Measurements from ENCODE around the gene SPDYE3. TPM values are rescaled to one million over a fixed set of nuclear protein-coding genes. Genes with fewer than 3 reads are reported as not detected.
A peak's percentile ranks its signal among the peaks of the same experiment; 100 is the strongest.
"Not testable (repeated sequence)": the region's sequence is repeated elsewhere in the genome, so short reads cannot be mapped to it uniquely, and the experiment has no call there.

SPDYE3 gene
- 1 to 10 TPM; 6.7 to 8.1 (median 6.8) TPM for polyA plus RNA-seq (ENCODE audit: insufficient read length in 3 of 3)

DNA sequence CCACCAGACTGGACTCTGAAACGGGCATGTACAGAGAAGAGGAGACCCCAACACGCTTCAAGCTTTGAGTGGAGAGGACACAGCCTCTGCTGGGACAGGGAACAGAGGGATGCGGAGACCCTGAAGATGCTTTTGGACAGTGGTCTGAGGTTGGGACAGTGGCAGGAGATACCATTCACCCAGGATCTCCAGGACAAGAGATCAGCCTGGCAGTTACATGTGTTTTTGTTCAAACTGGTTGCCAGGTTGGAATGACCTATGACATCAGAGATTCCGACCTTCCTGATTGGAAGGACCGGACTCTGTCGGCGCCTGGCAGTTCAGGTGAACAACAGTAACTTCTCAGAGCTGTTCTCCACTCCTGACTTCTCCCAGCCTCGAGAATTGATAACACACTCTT lies at the start of gene SPDYE3:
SPDYE3 (plus strand) TSS at position 301 of the 400 bp plus-strand sequence. CDS start 184 bp downstream, outside the sequence.
- not testable (repeated sequence) for DNase-seq (ENCODE audit: low read depth in 3 of 3, low spot score in 2 of 3)

- DNase-seq (ENCODE audit: low read depth in 3 of 3, low spot score in 2 of 3), result not testable (repeated sequence)
Measured at GRCh38 chr7:100259984-100260383, 47.5 kb upstream of the SPDYE3 start.

- not testable (repeated sequence) for DNase-seq (ENCODE audit: low read depth in 3 of 3, low spot score in 2 of 3)
Measured at GRCh38 chr7:100262896-100263295, 44.6 kb upstream of the SPDYE3 start.

GRCh38 chr7:100264223-100264622 lies 43.3 kb upstream of the SPDYE3 start:
- DNase-seq (ENCODE audit: low read depth in 3 of 3, low spot score in 2 of 3), result not testable (repeated sequence)

DNA sequence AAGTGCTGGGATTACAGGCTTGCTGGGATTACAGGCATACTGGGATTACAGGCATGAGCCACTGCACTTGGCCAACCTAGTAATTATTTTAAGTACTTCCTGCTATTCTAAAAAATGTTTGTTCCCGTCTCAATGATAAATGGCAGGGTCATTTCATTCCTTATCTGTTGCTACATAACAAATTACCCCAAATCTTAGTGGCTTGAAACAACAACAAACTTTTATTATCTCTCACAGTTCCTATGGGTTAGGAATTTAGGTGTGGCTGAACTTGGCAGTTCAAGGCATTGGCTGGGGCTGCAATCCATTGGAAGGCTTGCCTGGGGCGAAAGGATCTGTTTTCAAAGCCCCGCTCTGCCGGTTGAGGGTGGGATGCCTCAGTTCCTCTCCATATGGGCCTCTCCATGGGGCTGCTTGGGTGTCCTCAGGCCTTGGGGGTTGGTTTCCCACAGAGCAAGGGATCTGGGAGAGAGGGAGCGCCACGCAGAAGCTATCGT lies 42.8 kb upstream of the SPDYE3 start:
- DNase-seq (ENCODE audit: low read depth in 3 of 3, low spot score in 2 of 3), result not testable (repeated sequence)

DNA sequence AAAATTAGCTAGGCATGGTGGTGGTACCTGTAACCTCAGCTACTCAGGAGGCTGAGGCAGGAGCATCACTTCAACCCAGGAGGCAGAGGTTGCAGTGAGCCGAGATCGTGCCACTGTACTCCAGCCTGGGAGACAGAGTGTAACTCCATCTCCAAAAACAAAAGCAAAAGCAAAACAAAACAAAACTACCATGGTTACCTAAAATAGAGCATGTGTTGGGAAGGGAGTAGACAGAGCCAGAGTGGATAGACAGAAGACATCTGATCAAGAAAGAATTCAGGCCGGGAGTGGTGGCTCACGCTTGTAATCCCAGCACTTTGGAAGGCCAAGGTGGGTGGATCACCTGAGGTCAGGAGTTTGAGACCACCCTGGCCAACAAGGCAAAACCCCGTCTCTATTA lies 41.7 kb upstream of the SPDYE3 start:
- not testable (repeated sequence) for DNase-seq (ENCODE audit: low read depth in 3 of 3, low spot score in 2 of 3)

GRCh38 chr7:100266576-100267354 lies 40.7 kb upstream of the SPDYE3 start:
- DNase-seq (ENCODE audit: low read depth in 3 of 3, low spot score in 2 of 3), result no peak

DNA sequence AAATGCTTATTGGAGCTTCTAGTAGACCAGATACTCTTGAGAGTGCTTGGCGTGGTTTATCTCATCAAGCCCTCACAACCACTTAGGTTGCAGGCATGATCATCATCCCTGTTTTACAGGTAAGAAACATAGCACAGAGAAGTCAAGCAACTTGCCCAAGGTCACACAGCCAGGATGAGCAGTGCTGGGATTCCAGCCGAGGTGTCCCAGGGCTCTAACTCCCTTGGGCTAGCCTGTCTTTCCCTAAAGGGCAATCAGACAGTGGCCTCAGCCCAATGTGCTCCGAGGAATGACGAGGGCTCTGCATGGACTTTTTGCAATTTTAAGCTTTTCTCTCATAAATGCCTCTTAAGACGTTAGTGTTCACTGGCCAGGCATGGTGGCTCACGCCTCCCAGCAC lies 39.9 kb upstream of the SPDYE3 start:
- DNase-seq (ENCODE audit: low read depth in 3 of 3, low spot score in 2 of 3), result no peak

DNA sequence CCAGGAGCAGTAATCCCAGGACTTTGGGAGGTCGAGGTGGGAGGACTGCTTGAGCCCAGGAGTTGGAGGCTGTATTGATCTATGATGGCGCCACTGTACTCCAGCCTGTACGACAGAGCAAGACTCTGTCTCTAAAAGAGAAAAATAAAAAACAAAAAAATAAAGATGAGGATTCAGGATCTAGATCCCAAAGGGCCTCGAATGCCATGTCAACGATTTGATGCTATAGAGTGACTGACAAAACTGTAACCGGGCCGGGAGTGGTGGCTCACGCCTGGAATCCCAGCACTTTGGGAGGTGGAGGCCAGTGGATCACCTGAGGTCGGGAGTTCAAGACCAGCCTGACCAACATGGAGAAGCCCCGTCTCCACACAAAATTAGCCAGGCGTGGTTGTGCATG lies 38.6 kb upstream of the SPDYE3 start:
- not testable (repeated sequence) for DNase-seq (ENCODE audit: low read depth in 3 of 3, low spot score in 2 of 3)

DNA sequence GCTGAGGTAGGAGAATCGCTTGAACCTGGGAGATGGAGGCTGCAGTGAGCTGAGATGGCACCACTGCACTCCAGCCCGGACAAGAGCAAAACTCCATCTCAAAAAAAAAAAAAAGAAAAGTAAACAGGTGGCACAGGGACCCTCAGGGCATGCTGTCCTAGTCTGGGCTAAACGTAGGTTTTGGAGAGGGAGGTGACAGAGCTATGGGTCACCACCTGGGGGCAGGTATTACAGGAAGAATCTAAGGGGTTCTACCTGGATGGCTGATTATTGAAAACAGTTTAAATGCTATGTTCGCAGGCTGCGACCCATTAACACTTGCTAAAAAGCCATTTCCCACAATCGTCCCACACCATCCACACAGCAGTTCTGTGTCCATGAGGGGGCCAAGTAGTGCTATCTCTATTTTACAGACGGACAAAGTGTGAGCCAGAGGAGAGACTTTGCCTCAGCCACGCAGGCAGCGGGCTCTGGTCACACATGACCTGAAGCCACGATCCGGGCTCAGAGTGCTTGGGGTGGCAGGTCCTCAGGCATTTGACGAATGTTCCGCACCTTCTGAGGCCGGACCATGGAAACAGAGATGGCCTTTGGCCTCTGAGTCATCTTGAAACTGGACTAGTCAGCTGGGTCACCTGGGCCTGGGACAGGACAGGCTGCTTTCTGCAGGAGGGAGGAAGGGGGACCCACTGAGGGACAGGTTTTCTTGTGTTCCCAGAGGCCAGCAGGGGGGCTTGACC lies 38.0 kb upstream of the SPDYE3 start:
- not testable (repeated sequence) for DNase-seq (ENCODE audit: low read depth in 3 of 3, low spot score in 2 of 3)

DNA sequence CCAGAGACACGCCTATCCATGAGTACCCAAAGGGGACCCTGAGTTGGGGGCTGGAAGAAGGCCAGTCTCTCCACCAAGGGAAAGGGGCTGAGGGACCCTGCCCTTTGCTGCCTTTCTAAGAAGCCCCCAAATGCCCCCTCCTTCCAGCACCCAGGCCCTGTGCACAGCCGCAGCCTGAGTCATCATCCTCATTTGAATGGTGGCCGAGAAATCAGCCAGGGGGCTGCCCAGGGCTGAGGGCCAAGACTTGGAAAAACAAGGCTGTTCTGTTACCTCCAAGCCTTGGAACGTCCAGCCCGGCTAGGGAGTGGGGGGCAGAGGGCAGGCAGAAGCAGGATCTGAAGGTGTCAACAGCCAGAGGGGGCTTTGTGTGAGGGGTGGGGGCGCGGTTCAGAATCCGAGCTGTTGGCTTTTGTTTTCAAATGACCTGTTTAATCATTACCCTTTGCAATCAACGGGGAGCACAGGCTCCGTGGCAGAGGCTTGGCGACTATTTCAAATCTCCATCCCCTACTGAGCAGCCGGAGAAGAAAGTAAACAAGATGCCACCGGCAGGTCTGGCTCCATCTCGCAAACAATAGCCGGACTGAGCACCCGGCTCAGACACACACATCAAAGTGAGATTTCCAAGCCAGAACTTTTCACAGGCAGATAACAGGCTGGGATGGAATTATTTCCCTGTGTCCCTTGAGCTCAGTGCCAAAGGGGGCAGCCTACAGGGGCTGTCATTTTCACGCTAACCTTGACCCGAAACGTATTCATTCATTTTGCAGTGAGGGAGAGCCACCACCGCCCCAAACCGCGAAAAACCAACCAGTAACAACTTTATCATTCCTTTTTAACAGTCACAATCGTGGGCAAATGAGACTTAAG lies 37.2 kb upstream of the SPDYE3 start:
- not testable (repeated sequence) for DNase-seq (ENCODE audit: low read depth in 3 of 3, low spot score in 2 of 3)

- not testable (repeated sequence) for DNase-seq (ENCODE audit: low read depth in 3 of 3, low spot score in 2 of 3)
Measured at GRCh38 chr7:100270941-100271593, 36.4 kb upstream of the SPDYE3 start.

DNA sequence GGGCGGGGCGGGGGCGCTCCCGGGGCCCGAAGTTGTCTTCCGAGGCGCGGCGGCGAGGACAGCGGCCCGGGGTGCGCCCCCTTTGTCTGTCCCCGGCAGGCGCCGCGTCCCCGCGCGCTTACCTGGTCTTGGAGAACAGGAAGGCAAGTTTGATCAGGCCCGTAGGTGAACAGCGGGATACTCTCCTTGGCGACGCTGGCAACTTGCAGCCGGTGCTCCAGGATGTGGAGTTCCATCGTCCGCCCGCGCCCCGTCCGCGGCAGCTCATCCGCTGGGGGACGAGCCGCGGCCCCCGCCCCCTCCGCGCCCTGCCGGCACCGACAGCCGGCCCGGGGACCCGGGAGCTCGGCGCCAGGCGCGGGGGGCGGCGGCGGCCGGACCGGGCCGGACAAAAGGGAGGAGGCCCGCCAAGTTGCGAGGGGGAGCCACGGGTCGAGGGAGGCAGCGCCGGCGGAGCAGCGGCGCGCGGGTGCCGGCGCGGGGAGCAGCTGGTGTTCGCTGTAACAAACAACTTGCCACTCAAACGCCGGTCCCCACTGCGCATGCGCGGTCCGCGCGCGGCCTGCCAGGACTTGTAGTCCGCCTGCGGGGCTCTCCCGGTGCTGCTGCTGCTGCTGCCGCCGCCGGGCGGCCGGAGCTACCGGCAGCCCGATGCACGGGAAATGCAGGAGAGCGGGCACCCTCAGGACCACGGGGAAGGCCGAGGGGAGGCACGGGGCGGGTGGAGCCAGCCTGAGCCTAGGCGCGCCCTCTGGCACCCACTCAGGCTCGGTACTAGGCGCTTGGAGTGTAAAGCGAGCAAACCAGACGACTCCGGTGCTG lies 35.6 kb upstream of the SPDYE3 start:
- DNase-seq (ENCODE audit: low read depth in 3 of 3, low spot score in 2 of 3), result peak; percentile 80 to 92 (median 88)

GRCh38 chr7:100272538-100272902 lies 35.0 kb upstream of the SPDYE3 start:
- not testable (repeated sequence) for DNase-seq (ENCODE audit: low read depth in 3 of 3, low spot score in 2 of 3)

DNA sequence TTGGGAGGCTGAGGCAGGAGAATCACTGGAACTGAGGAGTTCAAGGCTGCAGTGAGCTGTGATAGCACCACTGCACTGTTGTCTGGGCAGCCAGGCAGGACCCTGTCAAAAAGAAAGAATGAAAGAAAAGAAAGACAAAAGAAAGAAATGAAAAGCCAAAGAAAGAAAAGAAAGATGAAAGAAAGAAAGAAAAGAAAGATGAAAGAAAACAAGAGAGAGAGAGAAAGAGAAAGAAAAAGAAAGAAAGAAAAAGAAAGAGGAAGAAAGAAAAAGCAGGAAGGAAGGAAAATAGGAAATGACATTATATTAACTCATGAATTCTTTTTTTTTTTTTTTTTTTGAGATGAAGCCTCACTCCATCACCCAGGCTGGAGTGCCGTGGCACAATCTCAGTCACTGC lies 32.4 kb upstream of the SPDYE3 start:
- DNase-seq (ENCODE audit: low read depth in 3 of 3, low spot score in 2 of 3), result no peak

GRCh38 chr7:100276126-100276525 lies 31.4 kb upstream of the SPDYE3 start:
- not testable (repeated sequence) for DNase-seq (ENCODE audit: low read depth in 3 of 3, low spot score in 2 of 3)

- DNase-seq (ENCODE audit: low read depth in 3 of 3, low spot score in 2 of 3), result not testable (repeated sequence)
Measured at GRCh38 chr7:100282069-100282608, 25.4 kb upstream of the SPDYE3 start.

DNA sequence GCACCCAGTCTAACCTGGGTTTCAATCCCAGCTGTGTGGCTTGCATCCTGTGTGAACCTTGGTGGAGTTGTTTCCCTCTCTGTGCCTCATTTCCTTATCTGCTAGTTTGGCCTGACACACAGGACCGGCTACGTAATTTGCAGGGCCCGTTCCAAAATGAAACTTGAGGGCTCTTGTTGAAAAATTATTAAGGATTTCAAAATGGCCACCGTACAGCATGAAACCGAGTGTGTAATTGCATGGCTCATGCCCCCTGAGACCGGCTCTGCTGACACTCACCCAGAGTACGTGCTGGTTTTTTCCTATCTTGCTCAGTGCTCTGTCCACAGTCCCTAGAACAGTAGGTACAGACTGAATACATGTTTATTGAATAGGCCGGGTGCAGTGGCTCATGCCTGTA lies 24.4 kb upstream of the SPDYE3 start:
- DNase-seq (ENCODE audit: low read depth in 3 of 3, low spot score in 2 of 3), result not testable (repeated sequence)
